ENCODE results near the gene USP6. TPM values are rescaled to one million over a fixed set of nuclear protein-coding genes. Genes with fewer than 3 reads are reported as not detected.
"Not testable (repeated sequence)": the region's sequence is repeated elsewhere in the genome, so short reads cannot be mapped to it uniquely, and the experiment has no call there.

The USP6 gene
- total and polyA plus RNA-seq, 7 experiments from 2014 or later = 0.05 to 0.19 (median 0.11) TPM; not detected in 2

GRCh38 chr17:5133311-5133710 is 17.5 kb downstream of the USP6 start:
- intact Hi-C loops (cut with micrococcal nuclease) = no loop called here
- DNase-seq (no peak), ATAC-seq (no peak)
- H3K27me3 ChIP-seq (ENCODE audit: control insufficient read depth in 2 of 2, insufficient read depth in 2 of 2, low read length in 2 of 2) = no peaks in the 10 kb centered on the region
- H3K9me3 ChIP-seq (ENCODE audit: control insufficient read depth in 2 of 3, low read length in 3 of 3) = no peaks in the 10 kb centered on the region
- no peaks in the 10 kb centered on the region for H3K4me1 ChIP-seq (ENCODE audit: control insufficient read depth in 2 of 2, insufficient read depth in 2 of 2, low read length in 2 of 2)
- ChIA-PET POLR2A (no interaction called here), CTCF (interaction anchor here (1.1 kb wide), 1 partner anchor 180 kb away, joined by 3 read pairs; no protein-coding TSS in a partner anchor)
- Mint-ChIP-seq H3K27ac (no peak overlapping the region), H3K4me3 (no peak overlapping the region), H3K27me3 (no peaks in the 10 kb centered on the region), H3K9me3 (peaks cover 0 to 2% (median 0%) of the 10 kb centered on the region in 11 donors), H3K36me3 (no peaks in the 10 kb centered on the region), H3K4me1 (no peaks in the 10 kb centered on the region)
- no peak overlapping the region for H3K27ac ChIP-seq (ENCODE audit: low read depth, low read length)
- no peaks in the 10 kb centered on the region for H3K36me3 ChIP-seq (ENCODE audit: control insufficient read depth in 2 of 3, insufficient read depth in 3 of 3, low read length in 3 of 3)
- H3K4me3 ChIP-seq (ENCODE audit: low read length) = no peak overlapping the region

DNA sequence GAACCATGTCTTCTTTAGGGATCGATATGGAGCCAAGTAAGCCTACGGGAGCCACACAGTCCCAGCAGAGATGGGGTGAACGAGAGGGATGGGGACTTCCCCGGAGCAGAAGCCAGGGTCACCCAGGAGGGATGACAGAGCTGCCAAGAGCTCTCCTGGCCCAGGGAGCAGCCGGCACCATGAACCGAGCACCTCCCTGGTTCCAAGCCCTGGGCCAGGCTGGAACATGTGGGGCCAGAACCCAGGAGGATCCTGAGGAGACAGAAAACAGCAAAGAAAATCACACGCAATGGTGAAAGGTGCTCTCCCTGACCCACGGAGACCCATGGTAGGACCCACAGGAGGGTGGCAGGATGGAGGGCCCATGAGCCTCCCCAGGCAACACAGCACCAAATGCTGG is 18.1 kb downstream of the USP6 start:
- H3K9me3 Mint-ChIP-seq; H3K36me3 ChIP-seq (ENCODE audit: control insufficient read depth in 2 of 3, insufficient read depth in 3 of 3, low read length in 3 of 3); CTCF ChIA-PET; H3K4me3 Mint-ChIP-seq; intact Hi-C loops (cut with micrococcal nuclease); H3K36me3 Mint-ChIP-seq; H3K4me1 Mint-ChIP-seq; H3K27me3 Mint-ChIP-seq; H3K27ac ChIP-seq (ENCODE audit: low read depth, low read length); H3K9me3 ChIP-seq (ENCODE audit: control insufficient read depth in 2 of 3, low read length in 3 of 3); H3K4me3 ChIP-seq (ENCODE audit: low read length); ATAC-seq; DNase-seq; H3K27ac Mint-ChIP-seq; POLR2A ChIA-PET; H3K27me3 ChIP-seq (ENCODE audit: control insufficient read depth in 2 of 2, insufficient read depth in 2 of 2, low read length in 2 of 2); H3K4me1 ChIP-seq (ENCODE audit: control insufficient read depth in 2 of 2, insufficient read depth in 2 of 2, low read length in 2 of 2): not testable (repeated sequence)

- H3K4me1 Mint-ChIP-seq; POLR2A ChIA-PET; H3K4me1 ChIP-seq (ENCODE audit: control insufficient read depth in 2 of 2, insufficient read depth in 2 of 2, low read length in 2 of 2); intact Hi-C loops (cut with micrococcal nuclease); CTCF ChIA-PET; H3K36me3 Mint-ChIP-seq; ATAC-seq; H3K27ac ChIP-seq (ENCODE audit: low read depth, low read length); DNase-seq; H3K4me3 ChIP-seq (ENCODE audit: low read length); H3K27me3 Mint-ChIP-seq; H3K27me3 ChIP-seq (ENCODE audit: control insufficient read depth in 2 of 2, insufficient read depth in 2 of 2, low read length in 2 of 2); H3K9me3 Mint-ChIP-seq; H3K4me3 Mint-ChIP-seq; H3K36me3 ChIP-seq (ENCODE audit: control insufficient read depth in 2 of 3, insufficient read depth in 3 of 3, low read length in 3 of 3); H3K9me3 ChIP-seq (ENCODE audit: control insufficient read depth in 2 of 3, low read length in 3 of 3): not testable (repeated sequence)
- H3K27ac Mint-ChIP-seq = peak overlapping the region in 1 of 9 donors; percentile 36
Observed at GRCh38 chr17:5134571-5134970, 18.7 kb downstream of the USP6 start.

DNA sequence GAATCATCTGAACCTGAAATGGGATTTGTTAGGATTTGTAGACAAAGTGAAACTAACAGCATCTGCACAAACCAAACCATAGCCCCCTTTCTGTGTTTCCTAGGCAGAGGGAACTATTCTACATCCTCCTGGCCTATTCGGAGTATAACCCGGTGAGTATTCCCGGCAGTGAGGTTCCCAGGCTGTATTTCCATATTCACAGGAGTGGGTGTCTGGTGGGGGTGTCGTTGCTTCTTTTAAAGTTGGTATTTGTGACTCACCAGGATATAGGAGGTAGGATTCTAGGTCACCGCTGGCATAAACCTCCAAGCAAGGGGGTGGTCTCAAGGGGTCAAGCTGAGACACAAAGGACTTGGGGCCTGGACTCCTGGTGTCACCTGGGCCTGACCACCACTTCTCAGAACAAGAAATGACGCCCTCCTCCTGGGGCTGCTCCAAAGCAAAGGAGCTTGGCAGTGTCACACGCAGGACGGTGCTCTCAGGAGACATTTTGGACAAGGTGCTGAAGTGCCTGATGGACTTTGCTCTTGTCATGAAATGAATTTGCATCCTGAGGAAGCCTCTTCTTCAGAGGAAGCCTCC is 19.4 kb downstream of the USP6 start:
- ATAC-seq; H3K4me3 ChIP-seq (ENCODE audit: low read length); H3K27me3 ChIP-seq (ENCODE audit: control insufficient read depth in 2 of 2, insufficient read depth in 2 of 2, low read length in 2 of 2); H3K27me3 Mint-ChIP-seq; CTCF ChIA-PET; H3K4me3 Mint-ChIP-seq; POLR2A ChIA-PET; intact Hi-C loops (cut with micrococcal nuclease); DNase-seq; H3K9me3 ChIP-seq (ENCODE audit: control insufficient read depth in 2 of 3, low read length in 3 of 3); H3K4me1 Mint-ChIP-seq; H3K36me3 Mint-ChIP-seq; H3K36me3 ChIP-seq (ENCODE audit: control insufficient read depth in 2 of 3, insufficient read depth in 3 of 3, low read length in 3 of 3); H3K4me1 ChIP-seq (ENCODE audit: control insufficient read depth in 2 of 2, insufficient read depth in 2 of 2, low read length in 2 of 2); H3K9me3 Mint-ChIP-seq; H3K27ac Mint-ChIP-seq; H3K27ac ChIP-seq (ENCODE audit: low read depth, low read length): not testable (repeated sequence)

DNA sequence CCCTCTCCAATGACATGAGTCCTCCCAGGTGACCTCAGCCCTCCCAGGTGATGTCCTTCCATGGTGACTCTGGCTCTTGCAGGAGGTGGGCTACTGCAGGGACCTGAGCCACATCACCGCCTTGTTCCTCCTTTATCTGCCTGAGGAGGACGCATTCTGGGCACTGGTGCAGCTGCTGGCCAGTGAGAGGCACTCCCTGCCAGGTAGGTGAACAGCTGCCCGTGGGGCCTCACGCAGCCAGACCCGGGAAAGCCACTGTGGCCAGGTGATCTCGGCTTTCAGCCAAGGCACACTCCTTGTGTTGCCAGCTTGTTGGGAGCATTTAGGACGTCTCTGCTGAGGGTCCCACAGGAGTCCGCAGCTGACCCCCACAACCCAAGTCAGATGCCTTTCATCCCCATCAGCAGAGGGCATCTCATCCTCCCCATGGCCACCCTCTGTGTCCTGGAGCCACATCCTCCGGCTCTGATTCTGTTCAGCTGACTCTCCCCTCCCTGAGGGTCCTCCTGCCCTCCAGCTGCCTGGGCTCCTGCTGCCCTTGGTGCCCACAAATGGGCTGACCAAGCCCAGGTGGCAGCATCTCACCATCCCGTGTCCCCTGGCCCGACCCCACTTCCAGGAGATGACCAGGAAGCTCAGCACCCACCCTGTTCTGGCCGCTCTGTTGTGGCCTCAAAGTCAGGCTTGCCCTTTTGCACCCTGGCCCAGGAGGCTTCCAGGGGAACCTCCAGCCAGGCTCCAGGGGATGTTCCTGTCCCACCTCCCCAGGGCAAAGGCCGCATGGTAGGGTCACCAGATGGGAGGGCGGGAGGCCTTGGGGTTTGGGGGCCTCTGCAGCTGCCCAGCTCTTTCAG is 20.1 kb downstream of the USP6 start:
- ChIA-PET POLR2A (no interaction called here), CTCF (no interaction called here)
- Histone ChIP-seq H3K4me1 (ENCODE audit: control insufficient read depth in 2 of 2, insufficient read depth in 2 of 2, low read length in 2 of 2) (no peaks in the 10 kb centered on the region), H3K27me3 (ENCODE audit: control insufficient read depth in 2 of 2, insufficient read depth in 2 of 2, low read length in 2 of 2) (no peaks in the 10 kb centered on the region), H3K4me3 (ENCODE audit: low read length) (no peak overlapping the region), H3K9me3 (ENCODE audit: control insufficient read depth in 2 of 3, low read length in 3 of 3) (no peaks in the 10 kb centered on the region), H3K36me3 (ENCODE audit: control insufficient read depth in 2 of 3, insufficient read depth in 3 of 3, low read length in 3 of 3) (no peaks in the 10 kb centered on the region), H3K27ac (ENCODE audit: low read depth, low read length) (no peak overlapping the region)
- intact Hi-C loops (cut with micrococcal nuclease) = no loop called here
- Mint-ChIP-seq H3K27me3 (peaks cover 0 to 2% (median 0%) of the 10 kb centered on the region in 5 donors), H3K4me3 (no peak overlapping the region), H3K36me3 (no peaks in the 10 kb centered on the region), H3K9me3 (peaks cover 0 to 2% (median 0%) of the 10 kb centered on the region in 11 donors), H3K4me1 (no peaks in the 10 kb centered on the region), H3K27ac (no peak overlapping the region)
- ATAC-seq = no peak
- DNase-seq = no peak

- H3K27ac ChIP-seq (ENCODE audit: low read depth, low read length); H3K36me3 ChIP-seq (ENCODE audit: control insufficient read depth in 2 of 3, insufficient read depth in 3 of 3, low read length in 3 of 3); H3K27me3 ChIP-seq (ENCODE audit: control insufficient read depth in 2 of 2, insufficient read depth in 2 of 2, low read length in 2 of 2); DNase-seq; H3K27me3 Mint-ChIP-seq; H3K9me3 ChIP-seq (ENCODE audit: control insufficient read depth in 2 of 3, low read length in 3 of 3); H3K9me3 Mint-ChIP-seq; H3K4me3 ChIP-seq (ENCODE audit: low read length); ATAC-seq; H3K4me1 ChIP-seq (ENCODE audit: control insufficient read depth in 2 of 2, insufficient read depth in 2 of 2, low read length in 2 of 2); H3K4me3 Mint-ChIP-seq; POLR2A ChIA-PET; H3K27ac Mint-ChIP-seq; intact Hi-C loops (cut with micrococcal nuclease); CTCF ChIA-PET; H3K4me1 Mint-ChIP-seq; H3K36me3 Mint-ChIP-seq: not testable (repeated sequence)
Observed at GRCh38 chr17:5136580-5137412, 21.0 kb downstream of the USP6 start.
